Activated CD4-positive, alpha-beta T cell treated with anti-CD3 and anti-CD28 coated beads for 24 hours (primary cell): ENCODE results near the gene NUDT16L1.

Source experiments
- DNase-seq, 2 donors: peaks; one replicate each; pipeline ENCODE4 v3.0.0-alpha.2; 2020; ENCODE audit warnings: low read depth in 2 of 2

The NUDT16L1 gene

DNA sequence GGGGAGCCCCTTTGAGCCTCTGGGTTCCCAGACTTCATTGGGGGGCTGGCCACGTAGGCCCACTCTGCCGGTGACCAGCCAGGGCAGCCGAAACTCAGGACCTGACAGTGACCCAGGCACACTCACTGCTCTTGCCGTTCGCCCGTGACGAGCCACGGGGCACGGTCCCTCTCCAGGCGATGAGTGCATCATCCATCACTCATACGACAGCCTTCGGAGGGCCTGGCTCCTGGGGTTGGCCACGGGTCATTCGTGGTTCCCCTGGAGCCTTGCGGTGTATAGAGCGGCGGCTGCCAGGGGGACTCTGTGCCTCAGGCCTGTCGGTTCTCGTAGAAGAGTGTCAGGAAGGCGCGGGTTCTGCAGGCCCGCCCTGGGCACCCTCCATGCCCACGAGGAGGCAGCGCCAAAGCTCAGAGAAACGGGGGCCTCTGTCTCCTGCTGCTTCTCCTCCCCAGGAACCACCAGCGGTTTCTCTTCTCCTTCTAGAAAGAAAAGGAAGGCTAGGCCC, 11.2 kb upstream of the NUDT16L1 start:
- DNase-seq = no peak

DNA sequence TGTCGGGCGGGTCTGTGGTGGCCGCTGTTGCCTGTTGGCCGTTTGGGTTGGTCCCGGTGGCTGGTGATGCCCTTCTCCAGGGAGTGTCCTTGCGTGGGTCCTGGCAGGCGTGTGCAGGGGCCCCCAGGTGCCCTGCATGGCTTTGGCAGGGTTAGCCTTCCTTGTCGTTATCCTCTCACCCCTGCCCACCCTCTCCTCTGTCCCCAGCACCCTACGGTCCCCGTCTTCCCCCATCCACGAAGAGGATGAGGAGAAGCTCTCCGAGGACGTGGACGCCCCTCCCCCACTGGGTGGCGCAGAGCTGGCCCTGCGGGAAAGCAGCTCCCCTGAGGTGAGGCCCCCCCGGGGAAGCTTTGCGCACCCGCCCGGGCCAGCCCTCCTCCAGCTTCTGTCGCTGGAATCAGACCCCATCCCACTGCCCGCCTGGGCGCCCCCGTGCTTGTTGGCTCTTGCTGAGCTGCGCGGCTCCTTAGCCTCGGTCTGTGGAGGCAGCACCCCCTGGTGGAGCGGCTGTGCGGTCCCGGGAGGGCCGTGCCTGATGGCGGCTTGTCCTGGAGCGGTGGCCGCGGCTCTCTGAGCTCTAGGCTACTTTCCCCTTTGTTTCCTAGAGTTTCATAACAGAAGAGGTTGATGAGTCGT, 10.6 kb upstream of the NUDT16L1 start:
- DNase-seq = no peak

DNA sequence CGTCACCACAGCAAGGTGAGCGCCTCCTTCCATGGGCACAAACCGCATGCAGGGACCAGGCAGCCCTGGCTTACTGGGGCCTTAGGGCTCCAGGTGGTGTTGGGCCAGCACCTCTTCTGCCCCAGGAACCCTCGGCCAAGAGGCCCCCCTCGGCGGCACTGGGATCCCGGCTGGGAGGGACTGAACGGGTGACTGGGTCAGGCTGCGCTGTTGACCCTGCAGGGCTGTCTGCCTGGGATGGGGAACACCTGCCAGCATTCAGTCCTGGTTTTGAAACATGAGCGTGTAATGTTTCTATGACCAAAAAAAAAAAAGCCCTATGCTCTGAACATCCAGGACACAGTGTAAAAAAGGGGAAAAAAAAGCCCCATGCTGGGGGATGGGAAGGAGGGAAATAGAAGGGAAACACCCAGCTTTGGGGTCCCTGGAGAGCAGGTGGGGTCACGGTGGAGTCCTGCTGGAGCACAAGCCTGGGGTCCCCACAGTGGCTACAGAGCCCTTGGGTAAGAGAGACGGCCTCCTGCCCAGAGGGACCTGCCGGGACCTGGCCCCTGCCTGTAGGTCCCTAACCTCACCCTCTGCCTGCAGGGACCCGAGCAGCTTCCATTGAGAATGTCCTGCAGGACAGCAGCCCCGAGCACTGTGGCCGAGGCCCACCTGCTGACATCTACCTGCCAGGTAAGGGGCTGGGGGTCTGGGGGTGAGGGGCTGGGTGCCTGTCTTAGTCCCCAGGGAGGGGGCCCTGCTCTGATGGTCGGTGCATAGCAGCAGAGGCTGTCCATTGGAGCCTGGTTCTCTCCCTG, 9.9 kb upstream of the NUDT16L1 start:
- DNase-seq = no peak

DNA sequence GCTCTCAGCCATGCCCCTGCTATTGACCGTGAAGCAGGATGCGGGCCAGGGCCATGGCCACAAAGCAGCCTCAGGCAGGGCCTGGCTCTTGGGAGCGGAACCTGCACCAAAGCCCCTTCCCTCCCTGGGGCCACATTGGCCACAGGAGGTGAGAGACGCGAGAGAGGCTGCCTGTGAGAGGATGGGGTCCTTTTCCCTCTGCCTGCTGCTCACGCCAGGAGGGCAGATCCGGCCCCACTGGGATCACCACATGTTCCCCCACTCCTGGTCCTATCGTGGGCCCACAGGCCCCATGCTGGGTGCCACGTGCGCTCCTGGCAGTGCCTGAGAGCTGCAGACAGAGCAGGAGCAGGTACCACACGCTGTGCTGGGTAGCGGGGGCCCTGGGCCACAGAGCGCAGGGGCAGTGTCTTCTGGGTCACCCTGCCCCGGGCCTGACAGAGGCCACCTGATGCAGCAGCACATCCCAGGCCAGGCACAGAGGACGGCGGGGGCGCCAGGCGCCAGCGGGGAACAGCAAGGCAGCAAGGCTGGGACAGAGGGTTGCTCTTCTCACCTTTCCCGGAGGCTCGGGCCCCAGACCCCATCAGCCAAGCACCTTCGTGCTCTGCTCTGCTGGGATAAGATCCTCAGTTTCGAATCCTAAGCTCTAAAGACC, 9.2 kb upstream of the NUDT16L1 start:
- DNase-seq = no peak

DNA sequence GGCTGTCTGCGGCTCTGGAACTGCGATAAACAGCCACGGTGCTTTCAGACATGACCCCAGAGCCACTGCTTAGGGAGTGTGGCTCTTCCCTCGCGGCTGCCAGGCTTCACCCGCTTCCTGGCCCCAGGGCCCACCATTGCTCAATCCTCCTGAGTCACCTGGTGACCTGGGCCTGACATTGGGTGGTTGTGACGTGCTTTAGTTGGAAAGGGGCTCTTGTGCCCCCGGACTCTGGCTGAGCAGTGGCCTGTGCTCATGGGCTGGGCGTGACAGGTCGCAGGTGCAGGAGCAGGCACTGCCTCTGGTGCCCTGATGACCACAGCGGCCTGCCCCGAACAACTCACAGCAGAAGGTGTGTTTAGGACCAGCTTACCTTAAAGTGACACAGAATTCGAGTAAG, 8.6 kb upstream of the NUDT16L1 start:
- DNase-seq = no peak

DNA sequence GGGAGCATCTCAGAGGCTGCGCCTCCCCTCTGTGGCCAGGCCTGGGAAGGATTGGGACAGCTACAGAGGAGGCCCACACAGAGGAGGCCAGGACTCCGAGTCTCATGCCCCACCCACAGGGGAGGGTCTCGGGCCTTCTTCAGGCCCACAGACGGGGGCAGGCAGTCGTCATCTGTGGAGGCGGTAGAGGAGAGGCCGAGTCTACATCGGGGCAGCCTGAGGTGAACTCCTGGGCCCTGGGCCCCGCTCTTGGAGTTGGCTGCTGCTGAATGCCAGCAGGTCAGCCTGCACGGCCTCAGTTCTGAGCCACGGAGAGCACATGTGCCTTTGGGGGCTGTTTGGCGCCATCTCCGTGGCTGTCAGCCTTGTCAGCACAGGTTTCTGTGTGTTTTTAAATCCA, 8.1 kb upstream of the NUDT16L1 start:
- no peak for DNase-seq

DNA sequence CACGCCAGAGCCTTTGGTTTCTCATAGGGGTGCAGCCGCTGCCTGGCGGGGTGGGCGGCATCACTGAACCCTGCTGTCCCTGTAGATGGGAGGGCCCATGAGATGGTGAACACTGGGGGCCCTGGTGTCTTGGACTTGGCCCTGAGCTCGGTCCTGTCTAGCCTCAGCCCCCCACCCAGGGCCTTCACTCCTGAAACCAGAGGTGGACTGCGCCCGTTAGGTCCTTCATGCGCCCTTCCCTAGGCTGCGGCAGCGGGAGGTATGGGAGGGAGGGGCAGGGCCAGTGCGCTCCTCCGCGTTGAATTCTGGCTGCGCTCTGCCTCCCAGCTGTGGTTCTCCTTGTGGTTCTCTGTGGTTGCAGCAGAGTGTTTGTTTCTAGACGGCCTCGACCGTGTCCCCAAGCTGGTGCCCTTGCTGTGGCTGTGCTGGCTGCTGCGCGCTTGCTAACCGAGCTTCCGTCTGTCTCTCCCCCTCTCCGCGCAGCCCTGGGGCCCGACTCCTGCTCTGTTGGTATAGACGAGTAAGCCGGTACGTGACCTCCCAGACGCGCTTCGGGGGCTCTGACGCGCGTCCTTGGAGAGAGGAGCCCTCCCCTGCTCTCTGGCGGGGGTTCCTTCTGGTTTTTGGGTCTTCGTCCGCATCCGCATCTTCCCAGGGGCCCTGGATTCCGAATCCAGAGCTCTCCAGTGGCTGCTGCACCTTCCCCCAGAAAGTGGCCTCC, 7.4 kb upstream of the NUDT16L1 start:
- no peak for DNase-seq

DNA sequence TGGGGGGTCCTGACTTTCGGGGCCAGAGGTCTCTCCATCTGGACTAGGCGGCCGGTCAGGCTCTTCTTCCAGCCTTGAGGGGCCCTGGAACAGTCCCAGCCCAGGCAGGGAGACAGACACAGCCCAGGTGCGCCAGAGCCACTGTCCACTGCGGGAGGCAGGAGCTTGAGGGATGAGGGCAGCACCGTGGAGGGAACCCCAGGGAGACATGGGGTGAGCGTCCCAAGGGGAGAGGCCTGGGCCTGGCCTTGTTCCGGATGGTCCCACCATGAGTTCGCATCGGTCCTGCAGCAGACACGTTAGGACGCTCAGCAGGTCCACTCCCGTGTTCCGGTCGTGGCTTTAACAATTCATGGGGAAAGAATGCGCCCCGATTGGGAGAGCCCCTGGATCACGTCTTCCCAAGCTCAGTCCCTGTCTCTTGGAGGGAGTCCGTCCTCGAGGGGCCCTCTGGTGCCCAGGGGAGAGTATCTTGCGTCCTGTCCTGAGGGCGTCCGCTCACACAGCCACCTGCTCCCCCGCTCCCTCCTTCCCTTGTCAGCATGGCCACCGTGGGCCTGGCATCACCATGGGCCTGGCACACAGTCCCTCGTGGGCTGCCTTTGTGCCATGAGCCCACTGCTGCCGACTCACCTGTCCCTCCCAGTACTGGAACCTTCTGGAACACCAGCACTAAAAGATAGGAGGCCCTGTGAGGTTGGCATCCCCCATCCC, 6.7 kb upstream of the NUDT16L1 start:
- DNase-seq = no peak

DNA sequence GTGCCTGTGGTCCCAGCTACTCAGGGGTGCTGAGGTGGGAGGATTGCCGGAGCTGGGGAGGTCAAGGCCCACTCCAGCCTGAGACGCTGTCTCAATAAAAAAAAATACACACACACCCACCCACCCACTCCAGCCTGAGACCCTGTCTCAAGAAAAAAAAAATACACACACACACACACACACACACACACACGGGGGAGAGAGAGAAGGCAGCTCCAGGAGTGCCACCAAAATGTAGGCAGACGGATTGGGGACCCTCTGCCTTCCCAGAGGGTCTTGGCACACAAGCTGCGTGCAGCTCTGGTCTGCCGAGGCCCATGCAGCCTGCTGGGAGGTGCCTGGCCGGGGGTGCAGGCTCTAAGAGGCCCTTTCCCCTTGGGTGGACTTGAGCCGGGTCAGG, 5.9 kb upstream of the NUDT16L1 start:
- DNase-seq = no peak

DNA sequence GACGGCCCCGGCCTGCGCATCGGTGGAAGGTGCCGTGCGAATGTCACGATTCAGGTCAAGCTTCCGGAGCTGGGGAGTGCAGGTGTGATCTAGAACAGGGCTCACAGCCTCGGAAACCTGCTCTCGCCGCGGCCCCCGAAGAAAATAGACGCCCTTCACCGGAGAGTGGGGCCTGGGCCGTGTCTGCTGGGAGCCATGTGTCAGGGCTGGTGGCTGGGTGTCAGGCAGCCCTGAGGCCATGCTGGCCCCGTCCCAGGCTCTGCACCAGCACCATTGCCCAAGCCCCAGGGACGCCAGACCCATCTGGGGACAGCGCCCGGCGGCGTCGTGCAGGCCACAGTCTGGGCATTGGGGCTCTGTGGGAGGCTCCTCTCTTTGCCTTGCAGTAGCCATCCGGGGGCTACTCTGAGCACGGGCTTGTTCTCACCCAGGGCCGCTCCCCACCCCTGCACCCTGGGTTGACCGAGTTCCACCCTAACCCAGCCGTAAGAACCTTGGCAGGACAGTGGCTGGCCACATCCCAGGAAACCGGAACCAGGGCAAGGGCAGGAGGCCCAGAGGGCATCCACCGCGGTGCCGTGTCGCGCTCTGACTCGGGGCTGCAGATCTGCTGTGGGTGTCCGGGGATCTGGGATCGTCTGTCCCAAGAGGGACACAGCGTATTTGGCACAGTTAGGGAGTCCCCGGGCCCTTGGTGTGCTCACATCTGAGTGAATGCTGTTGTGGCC, 5.3 kb upstream of the NUDT16L1 start:
- DNase-seq = no peak

DNA sequence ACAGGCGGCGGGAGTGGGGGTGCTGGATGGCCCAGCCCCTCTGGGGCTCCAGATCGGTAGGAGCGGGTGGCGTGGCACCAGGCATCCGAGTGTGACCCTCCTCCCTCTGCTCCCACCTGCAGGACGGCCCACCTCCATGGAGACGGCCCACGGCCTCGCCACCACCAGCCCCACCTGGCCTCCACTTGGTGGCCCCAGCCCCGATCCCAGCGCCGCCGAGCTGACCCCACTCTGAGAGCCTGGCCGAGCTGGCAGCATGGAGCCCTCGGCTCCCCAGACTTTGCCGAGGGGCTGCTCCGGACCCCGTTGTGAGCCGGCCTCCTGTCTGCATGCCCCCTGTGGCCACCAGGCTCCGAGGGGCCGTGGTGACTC, 4.7 kb upstream of the NUDT16L1 start:
- DNase-seq = no peak

DNA sequence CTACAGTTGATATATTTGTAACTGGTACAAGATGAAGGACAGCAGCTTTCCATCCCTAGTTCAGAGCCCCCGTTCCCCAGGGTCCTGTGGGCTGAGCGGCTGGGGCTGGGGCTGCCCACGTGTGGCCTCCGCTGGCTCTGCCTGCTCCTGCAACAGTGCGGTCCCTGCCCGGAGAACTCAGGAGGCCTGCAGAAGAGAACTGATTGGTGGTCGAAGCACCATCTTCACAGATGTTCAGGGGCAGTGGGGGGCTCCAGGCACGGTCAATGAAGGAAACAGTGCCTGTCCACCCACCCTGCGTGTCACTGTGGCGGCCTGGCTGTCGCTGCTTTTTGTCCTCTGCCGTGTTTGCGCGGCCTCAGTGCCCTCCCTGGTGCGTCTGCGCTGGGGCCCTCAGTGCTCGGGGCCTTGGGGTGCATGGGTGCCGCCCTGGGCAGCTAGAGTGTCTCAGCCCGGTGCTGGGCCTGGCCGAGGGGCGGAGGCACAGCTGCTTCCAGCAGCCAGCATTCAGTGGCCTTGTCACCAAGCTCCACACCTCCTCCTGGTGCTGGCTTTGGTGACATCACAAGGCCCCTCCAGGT, 4.2 kb upstream of the NUDT16L1 start:
- DNase-seq = no peak

DNA sequence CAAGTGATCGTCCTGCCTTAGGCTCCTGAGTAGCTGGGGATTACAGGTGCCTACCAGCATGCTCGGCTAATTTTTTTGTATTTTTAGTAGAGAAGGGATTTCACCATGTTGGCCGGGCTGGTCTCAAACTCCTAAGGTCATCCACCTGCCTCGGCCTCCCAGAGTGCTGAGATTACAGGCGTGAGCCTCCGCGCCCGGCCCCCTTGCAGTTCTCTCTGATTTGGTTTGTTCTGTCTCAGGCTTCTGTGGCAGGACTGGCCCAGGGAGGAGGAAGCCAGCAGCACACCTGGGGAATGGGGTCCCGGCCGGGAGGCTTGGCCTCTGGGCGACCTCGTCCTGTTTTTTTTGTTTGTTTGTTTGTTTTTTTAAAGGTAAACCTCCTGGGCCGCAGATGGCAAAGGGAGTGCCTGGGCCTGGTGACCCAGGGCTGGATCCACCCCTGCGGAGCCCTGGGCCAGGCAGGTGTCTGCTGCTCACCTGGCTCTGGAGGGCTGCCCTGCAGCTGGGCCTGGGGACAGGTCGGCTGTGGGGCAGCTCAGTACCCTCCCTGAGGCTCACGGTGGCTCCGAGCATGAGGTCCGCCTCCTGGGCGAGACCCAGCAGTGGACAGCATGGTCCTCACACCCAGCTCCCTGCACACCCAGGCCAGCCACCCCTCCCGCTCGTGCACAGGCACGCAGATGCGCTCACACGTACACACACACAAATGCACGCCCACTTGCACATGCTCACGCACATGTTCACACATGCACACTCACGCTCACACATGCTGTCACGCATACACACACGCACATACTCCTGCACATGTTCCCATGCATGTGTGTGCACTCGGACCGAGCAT, 3.3 kb upstream of the NUDT16L1 start:
- no peak for DNase-seq

DNA sequence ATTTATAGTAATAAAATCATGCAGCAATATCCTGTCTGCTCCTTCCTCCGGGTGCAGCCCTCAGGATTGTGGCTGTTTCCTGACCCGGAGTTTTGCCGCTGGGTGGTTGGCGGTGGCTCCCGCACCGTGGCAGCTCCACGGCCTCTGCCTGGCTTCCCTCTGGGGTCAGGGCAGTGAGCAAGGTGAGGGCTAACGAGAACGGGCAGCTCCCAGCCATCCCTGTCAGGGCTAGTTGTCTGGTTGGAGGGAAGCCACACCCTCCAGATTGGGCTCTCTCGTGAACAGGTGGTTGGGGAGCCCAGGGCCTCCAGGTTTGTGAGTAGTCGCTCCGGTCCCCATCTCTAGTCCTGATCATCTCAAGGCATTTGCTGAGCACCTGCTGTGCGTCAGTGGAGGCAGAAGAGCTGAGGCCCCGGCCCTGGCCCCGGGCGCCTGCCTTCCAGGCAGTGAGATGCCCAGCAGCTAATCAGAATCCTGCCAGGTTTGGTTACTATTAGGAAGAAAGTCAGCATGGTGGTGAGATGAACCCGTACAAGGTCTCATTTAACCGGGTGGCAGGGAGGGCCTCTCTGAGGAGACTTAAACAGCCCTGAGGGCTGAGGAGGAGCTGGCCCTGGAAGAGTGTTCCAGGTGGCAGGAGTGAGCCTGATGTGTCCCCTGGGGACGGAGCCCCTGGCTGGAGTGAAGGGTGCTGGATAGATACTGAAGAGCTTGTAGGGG, 2.3 kb upstream of the NUDT16L1 start:
- no peak for DNase-seq

DNA sequence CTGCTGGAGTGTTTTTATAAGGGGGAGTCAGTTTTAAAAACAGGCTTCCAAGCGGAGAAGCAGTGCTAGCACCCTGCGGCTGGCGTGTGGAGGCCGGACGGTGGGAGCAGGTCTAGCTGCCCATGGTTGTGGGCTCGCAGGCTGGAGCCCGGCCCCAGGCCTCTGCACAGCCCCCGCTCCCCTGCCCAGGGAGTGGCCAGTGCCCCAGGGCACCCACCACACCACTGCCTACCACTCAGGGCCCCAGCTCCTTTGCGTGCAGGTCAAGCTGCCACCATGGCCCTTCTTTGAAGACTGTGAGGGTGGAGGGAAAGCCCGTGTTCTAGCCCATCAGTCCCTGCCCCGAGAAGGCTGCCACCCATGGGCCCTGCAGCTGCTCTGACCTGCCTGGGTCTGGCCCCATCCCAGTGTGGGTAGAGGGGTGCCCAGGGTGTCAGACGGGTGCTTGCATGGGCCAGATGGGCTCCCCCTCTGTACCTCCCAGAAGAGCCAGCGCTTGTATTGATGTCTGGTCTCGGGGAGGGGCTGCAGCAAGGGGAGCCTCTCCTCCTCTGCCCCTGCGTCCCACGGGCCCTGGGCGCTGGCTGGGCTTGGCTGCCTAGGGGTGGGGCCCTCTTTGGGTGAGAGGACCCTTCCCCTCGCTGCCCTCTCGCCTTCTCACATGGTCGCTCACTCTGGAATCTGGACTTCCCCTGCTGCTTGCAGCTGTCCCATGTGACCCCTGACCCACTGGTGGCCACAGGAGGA, 1.5 kb upstream of the NUDT16L1 start:
- DNase-seq = no peak

DNA sequence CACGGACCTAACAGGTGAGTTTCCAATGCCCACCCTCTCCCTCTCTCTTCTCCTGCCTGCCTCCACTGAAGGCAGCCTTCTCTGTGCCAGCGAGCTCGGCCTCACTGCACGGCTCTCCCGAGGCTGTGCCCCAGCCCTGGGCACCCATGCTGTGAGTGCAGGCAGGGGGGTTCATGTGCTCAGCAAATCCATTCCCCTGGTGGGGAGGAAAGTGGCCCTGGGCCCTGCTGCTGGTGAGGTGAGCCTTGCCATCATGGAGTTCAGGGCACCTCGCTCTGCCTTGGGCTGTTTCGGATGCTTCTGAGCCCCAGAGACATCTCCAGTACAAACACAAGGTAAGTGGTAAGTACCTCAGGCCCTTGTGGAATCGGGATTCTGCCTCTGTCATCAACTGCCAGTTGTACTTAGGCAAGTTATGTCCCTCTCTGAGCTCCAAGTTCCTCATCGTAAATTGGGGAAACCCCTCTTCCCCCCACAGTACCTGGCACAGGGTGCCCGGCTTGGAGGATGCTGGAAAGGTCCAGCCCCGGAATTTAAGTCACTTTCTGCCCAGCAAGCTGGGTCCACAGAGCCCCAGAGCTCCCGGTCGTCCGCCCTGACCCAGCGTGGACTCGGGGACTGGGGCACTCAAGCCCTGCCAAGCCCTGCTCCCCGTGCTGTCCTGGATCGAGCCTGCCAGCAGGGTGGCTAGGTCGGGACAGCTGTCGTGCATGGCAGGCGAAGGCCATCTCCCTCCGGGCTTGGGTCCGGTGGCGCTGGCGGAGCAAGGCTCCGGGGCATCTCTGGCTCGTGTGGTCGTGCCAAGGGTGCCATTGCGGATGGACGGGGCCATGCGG, 684 bp upstream of the NUDT16L1 start:
- no peak for DNase-seq

DNA sequence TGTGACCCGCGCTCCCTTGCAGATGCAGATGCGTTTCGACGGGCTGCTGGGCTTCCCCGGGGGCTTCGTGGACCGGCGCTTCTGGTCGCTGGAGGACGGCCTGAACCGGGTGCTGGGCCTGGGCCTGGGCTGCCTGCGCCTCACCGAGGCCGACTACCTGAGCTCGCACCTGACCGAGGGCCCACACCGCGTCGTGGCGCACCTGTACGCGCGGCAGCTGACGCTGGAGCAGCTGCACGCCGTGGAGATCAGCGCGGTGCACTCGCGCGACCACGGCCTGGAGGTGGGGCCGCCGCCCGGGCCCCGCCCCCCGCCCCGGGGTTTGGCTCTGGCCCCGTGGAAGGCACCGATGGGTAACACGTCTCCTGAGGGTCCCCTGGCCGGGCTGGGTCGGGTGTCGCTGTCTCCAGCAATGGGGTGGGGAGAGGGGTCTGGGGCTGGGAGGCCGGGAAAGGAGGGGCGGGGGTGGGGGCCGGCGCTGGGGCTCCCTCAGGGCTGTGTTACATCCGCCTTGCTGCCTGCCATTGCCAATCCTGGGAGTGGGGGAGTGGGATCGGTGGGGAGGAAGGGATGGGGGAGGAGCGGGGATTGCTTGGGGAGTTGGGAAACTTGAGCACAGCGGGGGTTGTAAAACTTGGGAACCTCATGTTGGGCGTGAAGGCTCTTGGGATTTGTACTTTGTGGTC, 737 bp downstream of the NUDT16L1 start:
- DNase-seq = no peak
